K562 (cell line): ENCODE data around the gene GLRA3. TPM values are rescaled to one million over a fixed set of nuclear protein-coding genes. Genes with fewer than 3 reads are reported as not detected.

ENCODE experiments used
- ATAC-seq: fragments of 200-7000 bp; cut with Tn5 transposase; 3 replicates; pipeline ENCODE4 v1.9.1; 2020; ENCODE audit warnings: moderate library complexity
- BruUV-seq: library from RNA; stranded (reverse); fragments of 400-500 nt; replicated peaks from 2 replicates; lab custom pipeline; 2021; lab: Mats Ljungman, UMichigan
- CTCF ChIA-PET: fragments of 300-600 bp; formaldehyde crosslinking; extraction: SDS; loops from one replicate; lab custom pipeline; 2021; ENCODE audit warnings: low intra/inter-chr PET ratio; lab: Yijun Ruan, JAX
- POLR2A ChIA-PET: fragments of 300-600, 350-650 bp; sonication (Branson Sonifier 250); formaldehyde crosslinking; extraction: SDS; loops from one replicate; lab custom pipeline; 2021; ENCODE audit warnings: antibody characterized with exemption, inconsistent platforms; lab: Yijun Ruan, JAX
- DNase-seq, 4 experiments: peaks; one replicate each; pipeline versions ENCODE4 v3.0.0 to v3.0.0-alpha.2; 2011 to 2018; ENCODE audit warnings: low spot score in 3 of 4, mixed read lengths in 3 of 4; ENCODE audit errors: extremely low read depth in 1 of 4
- FAIRE-seq: peaks from 2 replicates; lab custom pipeline; 2011; peaks lifted over from hg19 to GRCh38; lab: Jason Lieb, UNC
- H2AFZ ChIP-seq: 2 replicates; pipeline ENCODE4 v1.6.0; 2011; ENCODE audit warnings: low read depth, low read length, control low read depth, inconsistent platforms
- H3K27ac ChIP-seq: fragments of 200-600 bp; 3 replicates; pipeline ENCODE4 v1.8.0; 2011; ENCODE audit warnings: low read depth, mild to moderate bottlenecking, control low read depth, inconsistent platforms, low read length, moderate library complexity, mixed read lengths; ENCODE audit errors: extremely low read depth
- H3K27me3 ChIP-seq, 2 experiments: fragments of 300-600 bp in 1 of 2; 2 replicates in 1 of 2; 3 replicates in 1 of 2; pipeline versions ENCODE4 v1.6.0 to v1.8.0; 2011; ENCODE audit warnings: inconsistent platforms in 2 of 2, low read length in 2 of 2, mild to moderate bottlenecking in 1 of 2, mixed read lengths in 1 of 2, moderate library complexity in 1 of 2; ENCODE audit not compliant: control insufficient read depth in 2 of 2, insufficient read depth in 2 of 2
- H3K36me3 ChIP-seq: fragments of 300-600 bp; 3 replicates; pipeline ENCODE4 v1.8.0; 2011; ENCODE audit warnings: mild to moderate bottlenecking, low read length, inconsistent platforms; ENCODE audit not compliant: control insufficient read depth, insufficient read depth
- H3K4me1 ChIP-seq, 2 experiments: fragments of 200-600 bp in 1 of 2; replicated peaks in 1 of 2; 2 replicates in 1 of 2; 3 replicates in 1 of 2; pipeline versions ENCODE4 v1.5.1 to v1.8.0; 2011; ENCODE audit warnings: inconsistent platforms in 2 of 2, low read length in 2 of 2, mild to moderate bottlenecking in 1 of 2, mixed read lengths in 1 of 2, moderate library complexity in 1 of 2; ENCODE audit not compliant: control insufficient read depth in 2 of 2, insufficient read depth in 2 of 2
- H3K4me2 ChIP-seq: 2 replicates; pipeline ENCODE4 v1.6.1; 2011; ENCODE audit warnings: low read length, control low read depth, inconsistent platforms, mixed read lengths; ENCODE audit not compliant: insufficient read depth
- H3K4me3 ChIP-seq: fragments of 200-600 bp; sonication (generic), shearing (Covaris generic); 2 replicates; pipeline ENCODE4 v1.5.1; 2016; ENCODE audit warnings: control low read depth, inconsistent platforms
- H3K79me2 ChIP-seq: fragments of 200-600 bp; 3 replicates; pipeline ENCODE4 v1.8.0; 2011; ENCODE audit warnings: low read length, inconsistent platforms; ENCODE audit not compliant: control insufficient read depth, insufficient read depth
- H3K9ac ChIP-seq, 2 experiments: 2 replicates each; pipeline versions ENCODE4 v1.6.0 to v1.6.1; 2011; ENCODE audit warnings: low read depth in 2 of 2, low read length in 2 of 2, control low read depth in 1 of 2, inconsistent platforms in 1 of 2, mild to moderate bottlenecking in 1 of 2, mixed read lengths in 1 of 2; ENCODE audit not compliant: insufficient read depth in 1 of 2
- H3K9me1 ChIP-seq: one replicate; pipeline ENCODE4 v1.6.0; 2011; ENCODE audit warnings: inconsistent platforms, mild to moderate bottlenecking, low read length, moderate library complexity; ENCODE audit not compliant: control insufficient read depth, insufficient read depth
- H3K9me3 ChIP-seq: replicated peaks from 2 replicates; pipeline ENCODE4 v1.5.1; 2011; ENCODE audit warnings: low read depth, low read length, inconsistent platforms; ENCODE audit not compliant: control insufficient read depth, insufficient read depth
- H4K20me1 ChIP-seq: replicated peaks from 2 replicates; pipeline ENCODE4 v1.6.1; 2011; ENCODE audit warnings: low read length, inconsistent platforms, mixed read lengths; ENCODE audit not compliant: control insufficient read depth, insufficient read depth
- ATF3 ChIP-seq, 2 experiments: fragments of 450-650 bp in 1 of 2; sonication (generic) in 1 of 2; formaldehyde crosslinking in 1 of 2; IDR thresholded peaks in 1 of 2; conservative IDR thresholded peaks in 1 of 2; 2 replicates each; pipeline versions ENCODE4 v1.6.1 to v1.8.1; 2016 to 2023; ENCODE audit warnings: mild to moderate bottlenecking in 2 of 2, moderate library complexity in 2 of 2, inconsistent platforms in 1 of 2, missing genetic modification reagents in 1 of 2
- WGBS: fragments of 100-300 bp; shearing (Covaris generic); methylation state at CpG from one replicate; pipeline ENCODE4 v1.1.6; 2016; ENCODE audit warnings: low coverage, mixed read lengths; ENCODE audit not compliant: insufficient coverage; ENCODE audit errors: missing lambda C conversion rate; 5-methylcytosine and 5-hydroxymethylcytosine counted together
- in situ Hi-C: fragments of 300-500 bp; cut with MboI; formaldehyde crosslinking; loops from 4 replicates; pipeline ENCODE4 v1.15.0; 2018; ENCODE audit warnings: inconsistent platforms, mixed read lengths
- intact Hi-C: fragments of 100-400 bp; cut with micrococcal nuclease; formaldehyde crosslinking; loops from 2 replicates; pipeline ENCODE4 v1.14.2; 2022
- polyA plus RNA-seq, 8 experiments: library from polyadenylated mRNA; depleted of rRNA in 4 of 8; stranded (reverse) in 5 of 8; unstranded in 3 of 8; fragments of >200 nt; fragmentation: Nextera tagmentation in 2 of 8; fragmentation: Illumina TruSeq in 1 of 8; extraction: Ambion mirVana in 2 of 8; extraction: Trizol in 1 of 8; gene quantifications; 2 replicates each; pipeline versions ENCODE4 v1.2.1 to v1.2.3, GENCODE V29; 2011 to 2014; ENCODE audit warnings: inconsistent platforms in 1 of 8, missing spikeins in 1 of 8
- total RNA-seq, 7 experiments: library from RNA; depleted of rRNA in 6 of 7; stranded (reverse); fragments of >200 nt in 6 of 7; fragmentation: Illumina TruSeq in 2 of 7; extraction: Trizol in 2 of 7; gene quantifications; 2 replicates each; pipeline versions ENCODE4 v1.2.1 to v1.2.3, GENCODE V29; 2011 to 2021; ENCODE audit warnings: low replicate concordance in 1 of 7
- TF ChIP-seq, protein P1 (sequence below), 3 experiments: fragments of 200-800 bp in 1 of 3; fragments of 250-450 bp in 1 of 3; fragments of 450-650 bp in 1 of 3; sonication (Bioruptor Pico) in 1 of 3; sonication (Bioruptor generic) in 1 of 3; formaldehyde crosslinking in 1 of 3; IDR thresholded peaks; 2 replicates each; pipeline versions ENCODE4 v1.6.1 to v1.8.0; 2016 to 2022; ENCODE audit warnings: mild to moderate bottlenecking in 2 of 3, missing genetic modification characterization in 2 of 3, missing compliant biosample characterization in 1 of 3, moderate library complexity in 1 of 3
- TF ChIP-seq, protein P2 (sequence below), 3 experiments: fragments of 200-800 bp in 1 of 3; sonication (Bioruptor generic) in 1 of 3; sonication (generic) in 1 of 3; formaldehyde crosslinking in 1 of 3; IDR thresholded peaks; 2 replicates each; pipeline versions ENCODE4 v1.6.1 to v1.8.0; 2016 to 2022; ENCODE audit warnings: mild to moderate bottlenecking in 2 of 3, missing compliant biosample characterization in 2 of 3, missing genetic modification characterization in 2 of 3, missing genetic modification reagents in 1 of 3

Gene GLRA3
- total and polyA plus RNA-seq, 9 of the 15 experiments (the other 6 are each of a cell fraction or from before 2014, with no cell fraction given), result 0.06 to 0.14 (median 0.08) TPM; not detected in 2

GRCh38 chr4:174616661-174617060 is 212.4 kb downstream of the GLRA3 start:
- in situ Hi-C loops (no loop called here), intact Hi-C loops (no loop called here)
- no peaks in the 10 kb centered on the region for H3K36me3 ChIP-seq
- no peak for ATAC-seq
- CTCF ChIA-PET, result no interaction called here
- H3K4me1 ChIP-seq, result peaks cover 0 to 7% of the 10 kb centered on the region in 2 experiments; a peak in 1 of 5 replicates
- H3K27me3 ChIP-seq, result no peaks in the 10 kb centered on the region
- H4K20me1 ChIP-seq, result no peaks in the 10 kb centered on the region
- H3K27ac ChIP-seq, result no peak overlapping the region
- DNase-seq, result no peak
- no peaks in the 10 kb centered on the region for H3K9me1 ChIP-seq
- no peak overlapping the region for H3K4me3 ChIP-seq
- no TSS peak for BruUV-seq
- no peaks in the 10 kb centered on the region for H3K9me3 ChIP-seq
- no peaks in the 10 kb centered on the region for H3K79me2 ChIP-seq
- FAIRE-seq, result no peak
- no peak overlapping the region for H2AFZ ChIP-seq
- POLR2A ChIA-PET, result no interaction called here
- TF ChIP-seq, protein P1, sequence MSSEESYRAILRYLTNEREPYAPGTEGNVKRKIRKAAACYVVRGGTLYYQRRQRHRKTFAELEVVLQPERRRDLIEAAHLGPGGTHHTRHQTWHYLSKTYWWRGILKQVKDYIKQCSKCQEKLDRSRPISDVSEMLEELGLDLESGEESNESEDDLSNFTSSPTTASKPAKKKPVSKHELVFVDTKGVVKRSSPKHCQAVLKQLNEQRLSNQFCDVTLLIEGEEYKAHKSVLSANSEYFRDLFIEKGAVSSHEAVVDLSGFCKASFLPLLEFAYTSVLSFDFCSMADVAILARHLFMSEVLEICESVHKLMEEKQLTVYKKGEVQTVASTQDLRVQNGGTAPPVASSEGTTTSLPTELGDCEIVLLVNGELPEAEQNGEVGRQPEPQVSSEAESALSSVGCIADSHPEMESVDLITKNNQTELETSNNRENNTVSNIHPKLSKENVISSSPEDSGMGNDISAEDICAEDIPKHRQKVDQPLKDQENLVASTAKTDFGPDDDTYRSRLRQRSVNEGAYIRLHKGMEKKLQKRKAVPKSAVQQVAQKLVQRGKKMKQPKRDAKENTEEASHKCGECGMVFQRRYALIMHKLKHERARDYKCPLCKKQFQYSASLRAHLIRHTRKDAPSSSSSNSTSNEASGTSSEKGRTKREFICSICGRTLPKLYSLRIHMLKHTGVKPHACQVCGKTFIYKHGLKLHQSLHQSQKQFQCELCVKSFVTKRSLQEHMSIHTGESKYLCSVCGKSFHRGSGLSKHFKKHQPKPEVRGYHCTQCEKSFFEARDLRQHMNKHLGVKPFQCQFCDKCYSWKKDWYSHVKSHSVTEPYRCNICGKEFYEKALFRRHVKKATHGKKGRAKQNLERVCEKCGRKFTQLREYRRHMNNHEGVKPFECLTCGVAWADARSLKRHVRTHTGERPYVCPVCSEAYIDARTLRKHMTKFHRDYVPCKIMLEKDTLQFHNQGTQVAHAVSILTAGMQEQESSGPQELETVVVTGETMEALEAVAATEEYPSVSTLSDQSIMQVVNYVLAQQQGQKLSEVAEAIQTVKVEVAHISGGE (CRISPR knock-in tag; IDR thresholded peaks at IDR 0.05), result no peak
- TF ChIP-seq ATF3 (IDR thresholded peaks at IDR 0.05) (0 out of 2 replicates have a peak, but pooled peaks have one; percentile 7), ATF3 (CRISPR knock-in tag; conservative IDR thresholded peaks at IDR 0.05) (no peak)
- TF ChIP-seq, protein P2, sequence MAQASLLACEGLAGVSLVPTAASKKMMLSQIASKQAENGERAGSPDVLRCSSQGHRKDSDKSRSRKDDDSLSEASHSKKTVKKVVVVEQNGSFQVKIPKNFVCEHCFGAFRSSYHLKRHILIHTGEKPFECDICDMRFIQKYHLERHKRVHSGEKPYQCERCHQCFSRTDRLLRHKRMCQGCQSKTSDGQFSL (CRISPR knock-in tag; IDR thresholded peaks at IDR 0.05), result no peak
- TF ChIP-seq, protein P2 (tag; IDR thresholded peaks at IDR 0.05), result no peak
- 46% methylated on average over 3 of the region's 3 CpGs for WGBS
- H3K9ac ChIP-seq, result no peak overlapping the region
- no peak overlapping the region for H3K4me2 ChIP-seq
